ENCODE measurements around the gene UGGT2.
"Not testable (repeated sequence)": the region's sequence is repeated elsewhere in the genome, so short reads cannot be mapped to it uniquely, and the experiment has no call there.

The UGGT2 gene

DNA sequence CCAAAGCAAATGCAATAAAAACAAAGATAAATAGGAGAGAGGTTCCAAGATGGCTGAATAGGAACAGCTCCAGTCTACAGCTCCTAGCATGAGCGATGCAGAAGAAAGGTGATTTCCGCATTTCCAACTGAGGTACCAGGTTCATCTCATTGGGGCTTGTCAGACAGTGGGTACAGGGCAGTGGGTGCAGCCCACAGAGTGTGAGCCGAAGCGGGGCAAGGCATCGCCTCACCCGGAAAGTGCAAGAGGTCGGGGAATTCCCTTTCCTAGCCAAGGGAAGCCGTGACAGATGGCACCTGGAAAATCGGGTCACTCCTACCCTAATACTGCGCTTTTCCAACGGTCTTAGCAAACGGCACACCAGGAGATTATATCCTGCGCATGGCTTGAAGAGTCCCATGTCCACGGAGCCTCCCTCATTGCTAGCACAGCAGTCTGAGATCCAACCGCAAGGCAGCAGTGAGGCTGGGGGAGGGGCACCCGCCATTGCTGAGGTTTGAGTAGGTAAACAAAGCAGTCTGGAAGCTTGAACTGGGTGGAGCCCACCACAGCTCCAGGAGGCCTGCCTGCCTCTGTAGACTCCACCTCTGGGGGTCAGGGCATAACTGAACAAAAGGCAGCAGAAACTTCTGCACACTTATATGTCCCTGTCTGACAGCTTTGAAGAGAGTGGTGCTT is 6.6 kb downstream of the UGGT2 start:
- not testable (repeated sequence) for DNase-seq

GRCh38 chr13:96044238-96044637 is 9.0 kb downstream of the UGGT2 start:
- no peak for DNase-seq

- no peak for DNase-seq
These were observed 11.7 kb downstream of the UGGT2 start for GRCh38 chr13:96041326-96042110.

GRCh38 chr13:96036515-96036914 is 16.7 kb downstream of the UGGT2 start:
- no peak for DNase-seq

DNA sequence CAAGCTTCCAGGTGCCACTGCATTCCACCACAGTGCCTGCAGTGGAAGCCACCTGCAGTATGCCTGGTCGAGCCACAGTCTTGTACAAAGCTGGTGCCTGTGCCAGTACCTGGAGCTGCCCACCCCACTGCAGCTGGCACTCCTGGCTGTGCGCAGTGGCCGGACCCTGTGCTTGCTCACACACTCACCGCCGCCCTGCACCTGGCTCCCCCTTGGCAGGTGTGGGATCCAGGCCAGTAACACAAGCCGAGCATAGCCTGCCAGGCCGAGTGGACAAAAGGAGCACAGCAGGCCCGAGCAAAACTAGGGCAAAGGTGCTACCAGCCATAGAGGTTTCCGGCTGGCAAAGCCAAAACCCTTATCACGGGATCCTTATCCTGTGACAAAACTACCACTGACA is 18.5 kb downstream of the UGGT2 start:
- no peak for DNase-seq

- DNase-seq = no peak
These were observed 19.8 kb downstream of the UGGT2 start for GRCh38 chr13:96033220-96034015.

DNA sequence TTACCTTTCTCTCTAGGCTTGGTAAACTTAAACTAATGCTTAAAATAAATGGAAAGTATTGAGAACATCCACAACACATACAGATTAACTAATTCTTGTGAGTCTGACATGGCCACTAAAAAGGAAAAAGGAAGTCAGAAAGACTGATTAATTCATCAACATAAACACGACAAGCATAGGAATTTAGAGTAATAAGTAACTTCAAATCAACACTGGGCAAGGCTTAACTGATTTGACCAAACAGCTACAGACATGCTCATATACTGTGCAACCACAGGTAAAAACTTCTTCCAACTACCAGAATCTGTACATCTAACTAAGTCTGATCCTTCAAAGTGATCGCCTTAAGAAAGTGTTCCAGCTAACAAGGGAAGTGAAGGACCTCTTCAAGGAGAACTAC is 20.5 kb downstream of the UGGT2 start:
- DNase-seq = no peak

DNA sequence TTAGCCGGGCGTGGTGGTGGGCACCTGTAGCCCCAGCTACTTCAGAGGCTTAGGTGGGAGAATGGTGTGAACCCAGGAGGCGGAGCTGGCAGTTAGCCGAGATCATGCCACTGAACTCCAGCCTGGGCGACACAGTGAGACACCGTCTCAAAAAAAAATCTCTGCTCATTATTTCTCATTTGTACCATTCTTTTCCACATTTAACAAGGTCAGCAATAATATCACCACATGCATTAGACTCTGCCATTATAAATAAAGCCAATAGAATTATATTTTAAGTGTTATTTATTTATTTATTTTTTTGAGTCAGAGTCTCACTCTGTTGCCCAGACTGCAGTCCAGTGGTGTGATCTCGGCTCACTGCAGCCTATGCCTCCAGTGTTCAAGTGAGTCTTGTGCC is 24.2 kb downstream of the UGGT2 start:
- no peak for DNase-seq

GRCh38 chr13:96027496-96027895 is 25.7 kb downstream of the UGGT2 start:
- no peak for DNase-seq

DNA sequence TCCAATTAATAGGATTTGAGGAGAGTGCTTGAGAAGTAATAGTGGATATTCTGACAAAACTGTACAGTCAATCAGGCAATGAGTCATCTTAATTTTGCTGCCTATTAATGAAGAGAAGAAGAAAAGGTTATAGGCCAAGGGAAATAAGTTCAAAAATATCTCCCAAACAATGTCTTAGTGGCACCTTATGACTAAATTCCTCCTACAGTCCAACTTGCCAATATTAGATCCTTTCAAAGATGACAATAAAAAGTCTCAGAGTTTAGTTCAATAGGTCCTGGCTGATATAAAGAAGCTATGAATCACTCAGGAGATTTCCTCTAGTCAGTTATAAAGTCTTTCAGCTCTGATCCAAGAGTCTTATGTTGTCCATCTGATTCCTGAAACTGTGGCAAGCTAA is 27.9 kb downstream of the UGGT2 start:
- no peak for DNase-seq

- DNase-seq = no peak
These were observed 32.3 kb downstream of the UGGT2 start for GRCh38 chr13:96020931-96021330.

DNA sequence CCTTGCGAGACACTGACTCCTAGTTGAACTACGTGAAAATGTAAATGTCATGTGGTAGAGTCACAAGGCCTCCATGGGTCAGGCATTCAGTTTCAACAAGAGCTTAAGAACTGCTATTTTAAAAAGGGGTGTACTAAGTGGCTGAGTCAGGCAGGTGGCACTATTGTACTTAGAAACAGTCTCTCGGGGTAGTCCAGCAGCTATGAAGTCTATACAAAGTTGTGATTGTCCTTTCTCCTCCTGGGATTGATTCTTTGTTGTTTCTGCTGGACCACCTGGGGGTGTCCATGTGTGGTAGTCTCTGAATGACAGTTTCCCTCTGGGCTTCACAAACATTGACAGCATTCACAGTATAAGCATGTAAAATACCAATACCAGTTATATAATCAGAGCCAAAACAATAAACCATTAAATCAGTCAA is 33.0 kb downstream of the UGGT2 start:
- DNase-seq = peak; percentile 62 to 72

DNA sequence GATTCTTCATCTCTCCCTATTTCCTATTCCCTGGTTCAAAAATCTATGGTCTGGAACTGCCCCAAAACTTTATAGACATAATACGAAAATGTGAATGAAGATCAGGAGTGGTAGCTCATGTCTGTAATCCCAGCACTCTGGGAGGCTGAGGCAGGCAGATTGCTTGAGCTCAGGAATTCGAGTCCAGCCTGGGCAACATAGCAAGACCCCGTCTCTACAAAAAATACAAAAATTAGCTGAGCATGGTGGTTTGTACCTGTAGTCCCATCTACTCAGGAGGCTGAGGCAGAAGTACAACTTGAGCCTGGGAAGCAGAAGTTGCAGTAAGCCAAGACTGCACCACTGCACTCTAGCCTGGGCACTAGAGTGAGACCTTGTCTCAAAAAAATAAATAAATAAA is 35.1 kb downstream of the UGGT2 start:
- no peak for DNase-seq

- no peak for DNase-seq
These were observed 41.8 kb downstream of the UGGT2 start for GRCh38 chr13:96011291-96011872.

DNA sequence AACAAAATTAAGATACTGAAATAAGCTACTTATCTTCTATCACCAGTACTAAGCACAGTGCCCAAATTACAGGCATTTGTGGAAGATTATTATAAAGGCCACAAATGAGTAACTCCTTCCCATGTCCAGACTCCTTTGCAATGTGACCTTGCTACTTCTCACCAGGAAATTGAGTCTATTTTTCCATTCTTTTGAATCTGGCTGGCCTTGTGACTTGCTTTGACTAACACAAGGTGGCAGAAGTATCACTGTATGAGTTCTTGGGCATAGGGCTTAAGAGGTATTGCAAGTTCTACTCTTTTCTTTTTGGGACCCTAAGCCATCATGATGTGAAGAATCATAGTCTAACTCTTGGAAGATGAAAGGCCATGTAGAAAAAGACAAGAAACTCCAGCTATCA is 49.9 kb downstream of the UGGT2 start:
- no peak for DNase-seq

DNA sequence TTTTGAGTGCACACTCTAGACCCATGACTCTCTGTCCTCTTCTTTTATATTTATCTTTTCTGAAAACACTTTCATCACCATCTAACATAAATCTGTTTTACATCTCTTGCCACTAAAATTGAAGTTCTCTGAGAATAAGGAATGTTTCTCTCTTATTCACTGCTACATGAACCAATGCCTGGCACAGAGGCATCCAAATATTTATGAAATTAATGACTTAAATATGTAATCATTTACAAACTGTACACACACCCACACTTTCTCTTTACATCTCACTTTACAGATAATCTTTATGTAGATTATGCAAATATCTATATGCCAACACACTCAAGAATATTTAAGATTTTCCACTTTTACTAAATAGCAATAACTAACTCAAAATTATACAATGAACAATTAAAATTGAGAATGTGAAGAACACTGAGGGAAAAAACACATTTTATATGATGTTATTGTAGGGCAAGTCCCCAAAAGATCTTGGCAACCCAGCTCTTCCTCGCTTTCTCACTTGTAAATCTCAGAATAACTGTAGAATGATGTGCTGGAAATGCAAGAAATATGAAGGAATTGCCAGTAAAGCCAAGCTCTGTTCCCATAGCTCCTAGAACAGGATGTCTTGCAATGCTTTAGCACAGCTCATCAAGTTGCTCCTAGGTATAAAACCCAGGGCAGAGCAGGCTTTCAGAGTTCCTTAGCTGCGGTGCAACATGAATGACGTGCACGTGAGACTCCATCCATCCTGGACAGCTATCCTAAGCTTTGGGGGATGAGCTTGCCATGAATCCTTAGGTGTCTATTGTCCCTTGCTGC is 50.7 kb downstream of the UGGT2 start:
- DNase-seq = no peak

GRCh38 chr13:96000069-96000468 is 53.1 kb downstream of the UGGT2 start:
- no peak for DNase-seq

- DNase-seq = no peak
These were observed 65.4 kb downstream of the UGGT2 start for GRCh38 chr13:95987841-95988240.

GRCh38 chr13:95982144-95982543 is 71.1 kb downstream of the UGGT2 start:
- no peak for DNase-seq

DNA sequence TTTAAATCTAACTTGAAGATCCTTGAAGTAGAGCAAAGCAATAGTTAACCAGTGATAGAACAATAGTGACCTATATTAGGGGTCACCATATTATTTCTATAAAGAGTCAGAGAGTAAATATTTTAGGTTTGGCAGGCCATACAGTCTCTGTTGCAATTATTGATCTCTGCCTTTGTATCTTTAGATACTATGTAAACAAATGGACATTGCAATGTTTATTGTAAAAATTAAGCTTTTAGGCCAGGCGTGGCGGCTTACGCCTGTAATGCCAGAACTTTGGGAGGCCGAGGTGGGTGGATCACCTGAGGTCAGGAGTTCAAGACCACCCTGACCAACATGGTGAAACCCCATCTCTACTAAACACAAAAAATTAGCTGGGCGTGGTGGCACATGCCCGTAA is 80.5 kb downstream of the UGGT2 start:
- not testable (repeated sequence) for DNase-seq

DNA sequence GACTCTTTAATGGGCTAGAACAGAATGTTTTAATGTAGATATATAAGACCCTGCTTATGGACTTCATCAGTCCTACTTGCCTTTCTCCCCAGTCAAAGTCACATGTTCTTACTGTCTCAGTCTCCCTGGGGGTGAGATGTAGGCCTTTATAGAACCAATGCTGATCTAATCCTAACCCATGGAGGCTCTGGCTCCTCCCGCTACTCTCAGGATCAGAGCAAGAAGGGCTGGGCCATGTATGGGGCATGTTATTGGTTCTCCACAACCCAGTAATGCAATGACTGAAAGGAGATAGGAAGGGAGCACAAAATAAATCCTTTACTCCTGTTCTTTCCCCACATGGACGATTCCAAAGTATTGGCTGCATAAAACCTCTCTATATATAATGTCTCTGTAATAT is 82.3 kb downstream of the UGGT2 start:
- no peak for DNase-seq

- DNase-seq = no peak
These were observed 84.3 kb downstream of the UGGT2 start for GRCh38 chr13:95968906-95969305.

DNA sequence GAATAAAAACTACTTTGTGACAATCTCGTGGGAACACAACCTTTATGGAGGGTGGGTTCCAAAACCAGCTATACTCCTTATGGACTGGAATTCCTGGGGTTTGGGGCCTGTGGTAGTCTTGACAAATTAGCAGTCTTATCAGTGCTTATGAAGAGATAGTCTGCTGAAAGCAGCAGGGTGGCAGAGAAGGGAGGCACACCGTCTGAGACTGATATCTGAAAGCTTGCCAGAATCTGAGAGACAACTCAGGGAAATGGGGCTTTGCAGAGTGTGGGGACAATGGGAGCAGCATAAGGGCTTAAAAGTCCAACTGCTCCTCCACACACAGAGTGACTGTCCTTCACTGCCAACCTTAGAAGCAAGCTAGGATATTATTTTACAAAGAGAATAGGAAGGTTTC is 95.9 kb downstream of the UGGT2 start:
- DNase-seq = no peak
